ENCODE measurements around the gene NPAS3. TPM values are rescaled to one million over a fixed set of nuclear protein-coding genes. Genes with fewer than 3 reads are reported as not detected.

Gene NPAS3
- total and polyA plus RNA-seq, 2 of the 8 experiments (the other 6 are each of a cell fraction or from before 2014, with no cell fraction given) = 0.11 to 0.60 TPM

- no peak for DNase-seq (ENCODE audit: low read depth in 1 of 2, low spot score in 2 of 2)
- CTCF ChIA-PET (ENCODE audit: partially characterized antibody) = interaction anchor here (1.7 kb wide), 1 partner anchor 21 kb away, joined by 6 read pairs; no protein-coding TSS in a partner anchor
- no peaks in the 10 kb centered on the region for H3K27me3 ChIP-seq (replicated peaks in 1 of 4; ENCODE audit: control insufficient read depth in 3 of 4, extremely low read depth in 1 of 4, insufficient read depth in 3 of 4, low read length in 3 of 4)
Observed at GRCh38 chr14:33432407-33433023, 493.8 kb downstream of the NPAS3 start.

More at GRCh38 chr14:33432407-33433023, 493.8 kb downstream of the NPAS3 start:
- Histone ChIP-seq H3K23ac (ENCODE audit: insufficient read length) (no peak overlapping the region), H3K23me2 (ENCODE audit: low read depth, low read length) (no peaks in the 10 kb centered on the region), H3K4me1 (replicated peaks in 1 of 4; ENCODE audit: control insufficient read depth in 3 of 4, insufficient read depth in 4 of 4, low read length in 3 of 4) (no peaks in the 10 kb centered on the region), H3K18ac (ENCODE audit: extremely low read depth, low read length) (no peak overlapping the region), H3K4me3 (ENCODE audit: extremely low read depth in 1 of 4, insufficient read depth in 2 of 4, low read depth in 3 of 4, low read length in 4 of 4) (no peak overlapping the region), H3K4ac (replicated peaks; ENCODE audit: insufficient read length, low read depth, low read length) (no peak overlapping the region), H3K14ac (ENCODE audit: insufficient read length) (no peak overlapping the region), H2BK20ac (ENCODE audit: low read length) (no peak overlapping the region), H2BK12ac (ENCODE audit: low read depth, low read length) (no peak overlapping the region), H4K91ac (replicated peaks; ENCODE audit: insufficient read length, low read length) (no peak overlapping the region), H3K79me2 (ENCODE audit: control insufficient read depth in 1 of 2, insufficient read depth in 2 of 2, low read length in 2 of 2) (no peaks in the 10 kb centered on the region), H3K9me3 (ENCODE audit: insufficient read depth in 2 of 2, low read depth in 1 of 2, low read length in 1 of 2) (no peaks in the 10 kb centered on the region), H2BK15ac (ENCODE audit: low read length) (no peak overlapping the region), H3K9ac (replicated peaks in 1 of 4; ENCODE audit: extremely low read depth in 1 of 4, low read depth in 3 of 4, low read length in 3 of 4) (no peak overlapping the region), H4K20me1 (replicated peaks in 1 of 2; ENCODE audit: control insufficient read depth in 1 of 2, insufficient read depth in 2 of 2, low read length in 2 of 2) (no peaks in the 10 kb centered on the region), H3K36me3 (ENCODE audit: control insufficient read depth in 2 of 4, insufficient read depth in 4 of 4, low read length in 3 of 4) (no peaks in the 10 kb centered on the region), H3K56ac (replicated peaks; ENCODE audit: insufficient read length, low read depth, low read length) (no peak overlapping the region), H2BK120ac (replicated peaks; ENCODE audit: low read depth, low read length) (no peak overlapping the region), H2AK5ac (ENCODE audit: low read depth, low read length) (no peak overlapping the region), H3K79me1 (ENCODE audit: low read depth, low read length) (no peaks in the 10 kb centered on the region), H3K4me2 (ENCODE audit: insufficient read depth in 1 of 2, low read depth in 2 of 2, low read length in 2 of 2) (no peak overlapping the region), H4K8ac (ENCODE audit: extremely low read depth, insufficient read depth, low read length) (no peak overlapping the region), H2BK5ac (ENCODE audit: low read depth, low read length) (no peak overlapping the region), H3K27ac (ENCODE audit: low read depth, low read length) (no peak overlapping the region), H2AFZ (ENCODE audit: low read length) (no peak overlapping the region), H4K5ac (ENCODE audit: insufficient read length, low read depth, low read length) (no peak overlapping the region)
- TF ChIP-seq RAD21 (IDR thresholded peaks at IDR 0.05 in 1 of 2, conservative IDR thresholded peaks at IDR 0.05 in 1 of 2; ENCODE audit: low read depth in 2 of 2, low read length in 2 of 2) = peak; percentile 22 to 37; a peak in 3 of 4 replicates
- TF ChIP-seq TAF7 (optimal IDR thresholded peaks at IDR 0.05; ENCODE audit: borderline replicate concordance, low read depth, low read length) = no peak
- WGBS, 2 experiments (ENCODE audit: extremely low coverage in 1 of 2, insufficient coverage in 1 of 2, insufficient read length in 1 of 2, insufficient replicate concordance in 2 of 2, low coverage in 1 of 2, low lambda C conversion rate in 2 of 2, missing lambda C conversion rate in 1 of 2) = 92% methylated on average over 3 of the region's 3 CpGs; no CpG with 5 or more reads in 1 of the 2 experiments
- POLR2A ChIA-PET (ENCODE audit: partially characterized antibody) = no interaction called here
- no peak for FAIRE-seq

Data from H1 (cell line).